ENCODE results near the gene MARK2.

- no peak for TF ChIP-seq CTCF (IDR thresholded peaks at IDR 0.05; ENCODE audit: low read length)
- TF ChIP-seq EZH2 (optimal IDR thresholded peaks at IDR 0.05; ENCODE audit: low read depth, low read length), result no peak
Measured at GRCh38 chr11:63795066-63795465, 43.8 kb upstream of the MARK2 start.
